CD4-positive, alpha-beta memory T cell (primary cell): ENCODE results near the gene MAP2K5. TPM values are rescaled to one million over a fixed set of nuclear protein-coding genes. Genes with fewer than 3 reads are reported as not detected.
A peak's percentile ranks its signal among the peaks of the same experiment; 100 is the strongest.

ENCODE experiments used
- CTCF ChIA-PET: fragments of 350-600 bp; sonication (Branson Sonifier 250); formaldehyde crosslinking; loops from one replicate; lab custom pipeline; 2021; ENCODE audit warnings: inconsistent platforms; ENCODE audit not compliant: partially characterized antibody; lab: Charles Lee
- POLR2A ChIA-PET: fragments of 350-600 bp; sonication (Branson Sonifier 250); formaldehyde crosslinking; loops from one replicate; lab custom pipeline; 2021; ENCODE audit not compliant: partially characterized antibody; lab: Charles Lee
- DNase-seq, 5 donors: peaks; one replicate each; pipeline versions ENCODE4 v3.0.0 to v3.0.0-alpha.2; 2020 to 2022; ENCODE audit warnings: mixed read lengths in 1 of 5
- H3K27ac ChIP-seq: one replicate; pipeline ENCODE4 v1.7.0; 2013; ENCODE audit warnings: low read depth, low read length
- H3K27me3 ChIP-seq: 2 replicates; pipeline ENCODE4 v1.7.0; 2013; ENCODE audit warnings: mild to moderate bottlenecking, low read length, moderate library complexity; ENCODE audit not compliant: insufficient read depth
- H3K36me3 ChIP-seq: 2 replicates; pipeline ENCODE4 v1.7.0; 2013; ENCODE audit warnings: mild to moderate bottlenecking, low read length, moderate library complexity; ENCODE audit not compliant: insufficient read depth
- H3K4me1 ChIP-seq: 2 replicates; pipeline ENCODE4 v1.7.0; 2013; ENCODE audit warnings: mild to moderate bottlenecking, low read length, moderate library complexity; ENCODE audit not compliant: insufficient read depth
- H3K4me3 ChIP-seq, 2 donors: one replicate each; pipeline ENCODE4 v1.7.0; 2013; ENCODE audit warnings: low read length in 2 of 2, mild to moderate bottlenecking in 1 of 2
- H3K9me3 ChIP-seq, 2 donors: one replicate each; pipeline ENCODE4 v1.7.0; 2013; ENCODE audit warnings: low read length in 2 of 2, control low read depth in 1 of 2; ENCODE audit not compliant: control insufficient read depth in 1 of 2
- H3K27ac Mint-ChIP-seq, 7 donors: one replicate each; pipeline ENCODE4 v1.8.0; 2020 to 2021; ENCODE audit warnings: mixed read lengths in 7 of 7, mild to moderate bottlenecking in 6 of 7, inconsistent platforms in 3 of 7, moderate library complexity in 3 of 7
- H3K27me3 Mint-ChIP-seq, 2 donors: one replicate each; pipeline ENCODE4 v1.8.0; 2020 to 2021; ENCODE audit warnings: mixed read lengths in 2 of 2
- H3K36me3 Mint-ChIP-seq, 2 donors: one replicate each; pipeline ENCODE4 v1.8.0; 2020 to 2021; ENCODE audit warnings: mixed read lengths in 2 of 2, inconsistent platforms in 1 of 2, mild to moderate bottlenecking in 1 of 2
- H3K4me1 Mint-ChIP-seq, 4 donors: one replicate each; pipeline ENCODE4 v1.8.0; 2020 to 2021; ENCODE audit warnings: mixed read lengths in 4 of 4, mild to moderate bottlenecking in 1 of 4
- H3K4me3 Mint-ChIP-seq, 8 donors: one replicate each; pipeline ENCODE4 v1.8.0; 2020 to 2021; ENCODE audit warnings: mixed read lengths in 8 of 8, mild to moderate bottlenecking in 7 of 8, moderate library complexity in 6 of 8, inconsistent platforms in 3 of 8
- H3K9me3 Mint-ChIP-seq, 8 donors: one replicate each; pipeline ENCODE4 v1.8.0; 2020 to 2021; ENCODE audit warnings: mixed read lengths in 8 of 8, mild to moderate bottlenecking in 5 of 8, inconsistent platforms in 3 of 8, moderate library complexity in 1 of 8
- intact Hi-C: fragments of 100-400 bp; cut with micrococcal nuclease; formaldehyde crosslinking; loops from one replicate; pipeline ENCODE4 v1.15.1; 2023
- polyA plus RNA-seq, 2 donors: library from polyadenylated mRNA; unstranded; fragments of 300-500 nt; fragmentation: Illumina TruSeq; gene quantifications; one replicate each; pipeline ENCODE4 v1.2.3, GENCODE V29; 2021
- total RNA-seq, 2 experiments: library from RNA; stranded (reverse); gene quantifications; one replicate each; pipeline ENCODE4 v1.2.3, GENCODE V29; 2021

MAP2K5 gene
- total and polyA plus RNA-seq, 4 experiments from 2014 or later = 15.2 to 31.4 (median 24.9) TPM

DNA sequence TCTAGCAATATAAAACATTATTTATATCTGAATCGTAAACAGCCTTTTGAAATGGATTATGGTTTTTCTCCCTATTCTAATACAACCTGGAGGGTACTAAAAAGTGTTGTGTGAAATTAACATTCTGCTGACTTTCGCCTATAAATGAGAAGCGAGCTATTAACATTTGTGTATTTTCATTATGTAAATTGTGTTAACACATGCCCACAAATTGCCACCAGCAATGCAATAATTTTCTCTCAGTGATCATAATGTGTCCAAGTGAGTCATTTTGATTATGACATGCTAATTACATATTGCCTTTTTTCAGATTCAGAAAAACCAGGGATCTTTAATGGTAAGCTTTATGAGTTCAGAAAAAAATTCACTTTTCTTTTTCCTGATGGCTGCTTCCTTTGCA, 205.4 kb downstream of the MAP2K5 start:
- Histone ChIP-seq H3K4me3 (no peak overlapping the region), H3K27me3 (no peaks in the 10 kb centered on the region), H3K36me3 (no peaks in the 10 kb centered on the region), H3K27ac (no peak overlapping the region), H3K9me3 (no peaks in the 10 kb centered on the region), H3K4me1 (peaks cover 27% of the 10 kb centered on the region)
- Mint-ChIP-seq H3K4me3 (no peak overlapping the region), H3K27ac (no peak overlapping the region), H3K9me3 (peaks cover 0 to 2% (median 0%) of the 10 kb centered on the region in 8 donors), H3K27me3 (no peaks in the 10 kb centered on the region), H3K4me1 (peaks cover 24 to 44% (median 35%) of the 10 kb centered on the region in 4 donors), H3K36me3 (peaks cover 4 to 11% of the 10 kb centered on the region in 2 donors)
- CTCF ChIA-PET = interaction anchor here (1.3 kb wide), 1 partner anchor 291 kb away, joined by 4 read pairs; no protein-coding TSS in a partner anchor
- DNase-seq = no peak
- POLR2A ChIA-PET = no interaction called here
- intact Hi-C loops = no loop called here

DNA sequence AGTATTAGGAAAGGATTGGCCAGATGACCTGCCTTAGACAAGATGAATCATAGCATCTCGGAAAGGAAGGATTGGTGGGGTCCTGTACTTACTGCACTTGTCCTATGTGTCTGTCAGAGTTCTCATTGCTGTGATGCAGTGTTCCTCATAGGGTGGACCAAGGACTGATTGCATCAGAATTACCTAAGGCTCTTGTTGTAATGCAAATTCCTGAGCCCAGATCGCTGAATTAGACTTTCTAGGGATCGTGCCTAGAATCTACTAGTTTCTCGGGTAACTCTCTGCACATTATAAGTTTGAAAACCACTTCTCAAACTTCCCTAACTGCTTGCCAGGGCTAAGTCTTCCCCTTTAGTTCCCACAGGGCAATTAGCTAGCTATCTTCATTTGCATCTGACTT, 207.9 kb downstream of the MAP2K5 start:
- H3K4me1 Mint-ChIP-seq = peaks cover 18 to 41% (median 26%) of the 10 kb centered on the region in 4 donors
- Histone ChIP-seq H3K4me1 (peaks cover 22% of the 10 kb centered on the region), H3K27me3 (no peaks in the 10 kb centered on the region), H3K27ac (no peak overlapping the region), H3K9me3 (no peaks in the 10 kb centered on the region), H3K36me3 (no peaks in the 10 kb centered on the region), H3K4me3 (no peak overlapping the region)
- peak overlapping the region in 1 of 7 donors; percentile 51 for H3K27ac Mint-ChIP-seq
- intact Hi-C loops = no loop called here
- H3K9me3 Mint-ChIP-seq = peaks cover 0 to 2% (median 0%) of the 10 kb centered on the region in 8 donors
- H3K36me3 Mint-ChIP-seq = peaks cover 4 to 17% of the 10 kb centered on the region in 2 donors
- no peaks in the 10 kb centered on the region for H3K27me3 Mint-ChIP-seq
- ChIA-PET CTCF (no interaction called here), POLR2A (no interaction called here)
- no peak for DNase-seq
- no peak overlapping the region for H3K4me3 Mint-ChIP-seq

DNA sequence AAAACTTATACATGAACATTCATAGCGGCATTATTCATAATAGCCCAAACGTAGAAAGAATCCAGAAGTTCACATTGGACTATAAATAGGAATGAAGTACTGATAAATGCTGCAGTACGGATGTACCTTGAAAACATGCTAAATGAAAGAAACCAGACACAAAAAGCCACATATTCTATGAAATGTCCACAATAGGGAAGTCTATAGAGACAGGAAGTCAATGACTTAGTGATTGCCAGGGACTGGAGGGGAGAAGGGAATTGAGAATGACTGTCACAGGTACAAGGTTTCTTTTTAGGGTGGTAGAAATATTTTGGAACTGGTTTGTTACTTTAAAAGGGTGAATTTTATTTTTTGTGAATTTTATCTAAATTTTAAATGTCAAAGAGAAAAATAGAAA, 211.4 kb downstream of the MAP2K5 start:
- Histone ChIP-seq H3K36me3 (no peaks in the 10 kb centered on the region), H3K4me3 (no peak overlapping the region), H3K27me3 (no peaks in the 10 kb centered on the region), H3K4me1 (peaks cover 31% of the 10 kb centered on the region), H3K9me3 (no peaks in the 10 kb centered on the region), H3K27ac (no peak overlapping the region)
- Mint-ChIP-seq H3K4me1 (peaks cover 36 to 60% (median 43%) of the 10 kb centered on the region in 4 donors), H3K27ac (no peak overlapping the region), H3K36me3 (peaks cover 4 to 10% of the 10 kb centered on the region in 2 donors), H3K4me3 (no peak overlapping the region), H3K27me3 (no peaks in the 10 kb centered on the region), H3K9me3 (peaks cover 0 to 2% (median 0%) of the 10 kb centered on the region in 8 donors)
- ChIA-PET POLR2A (no interaction called here), CTCF (interaction anchor here (1.6 to 2.0 kb wide), 2 partner anchors 10 to 296 kb away, joined by 4 read pairs; no protein-coding TSS in a partner anchor)
- no peak for DNase-seq
- intact Hi-C loops = no loop called here

DNA sequence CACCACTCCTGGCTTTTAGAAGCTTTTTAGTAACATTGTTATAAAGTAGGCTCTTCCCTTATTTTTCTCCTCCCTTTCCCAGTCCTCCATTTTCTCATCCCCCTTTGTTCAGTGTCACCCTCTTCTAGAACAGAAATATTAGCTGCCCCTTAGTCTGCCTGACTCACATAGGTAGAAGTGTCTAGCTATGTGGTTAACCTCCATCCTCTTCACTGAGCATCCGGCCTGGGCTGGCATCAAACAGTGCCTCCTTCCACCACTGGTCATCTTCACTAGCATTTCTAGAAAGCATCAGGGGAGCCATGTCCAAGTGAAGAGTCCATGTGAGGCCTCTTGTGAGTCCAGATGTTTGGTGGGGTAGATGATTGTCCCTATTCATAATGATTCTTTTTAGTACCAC, 212.8 kb downstream of the MAP2K5 start:
- H3K36me3 ChIP-seq = no peaks in the 10 kb centered on the region
- no peak overlapping the region for H3K27ac ChIP-seq
- ChIA-PET CTCF (interaction anchor here (1.6 kb wide), 1 partner anchor 11 kb away, joined by 4 read pairs; no protein-coding TSS in a partner anchor), POLR2A (interaction anchor here (0.9 kb wide), 1 partner anchor 9 kb away, joined by 3 read pairs; no protein-coding TSS in a partner anchor)
- no peaks in the 10 kb centered on the region for H3K9me3 ChIP-seq
- intact Hi-C loops = no loop called here
- H3K4me3 ChIP-seq = no peak overlapping the region
- Mint-ChIP-seq H3K9me3 (peaks cover 0 to 2% (median 0%) of the 10 kb centered on the region in 8 donors), H3K27me3 (no peaks in the 10 kb centered on the region), H3K4me3 (peak overlapping the region in 2 of 8 donors; percentile 1 to 11), H3K4me1 (peaks cover 36 to 67% (median 50%) of the 10 kb centered on the region in 4 donors), H3K27ac (peak overlapping the region in 4 of 7 donors; percentile 6 to 62 (median 36)), H3K36me3 (peaks cover 4 to 10% of the 10 kb centered on the region in 2 donors)
- peaks cover 42% of the 10 kb centered on the region for H3K4me1 ChIP-seq
- no peaks in the 10 kb centered on the region for H3K27me3 ChIP-seq
- DNase-seq = no peak

DNA sequence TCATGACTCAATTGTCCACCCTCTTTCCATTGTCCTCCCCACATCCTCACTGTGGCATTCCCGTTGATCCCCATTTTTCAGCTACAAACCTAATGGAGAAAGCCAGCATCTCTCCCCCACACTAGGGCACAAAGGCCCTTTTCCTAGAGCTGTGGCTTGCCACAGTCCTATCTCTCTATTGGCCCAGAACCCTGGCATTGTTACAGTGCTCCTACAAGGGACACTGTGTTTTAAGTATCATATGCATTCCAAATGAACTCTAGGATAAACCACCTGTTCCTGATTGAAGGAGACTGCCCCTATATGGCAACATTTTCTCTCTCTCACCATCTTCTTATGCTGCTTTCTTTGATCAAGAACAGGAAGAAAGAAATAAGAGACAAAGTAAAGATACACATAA, 213.4 kb downstream of the MAP2K5 start:
- Mint-ChIP-seq H3K9me3 (no peaks in the 10 kb centered on the region), H3K36me3 (peaks cover under 1 to 7% of the 10 kb centered on the region in 2 donors), H3K27me3 (no peaks in the 10 kb centered on the region), H3K4me1 (peaks cover 36 to 63% (median 50%) of the 10 kb centered on the region in 4 donors), H3K27ac (peak overlapping the region in 6 of 7 donors; percentile 1 to 71 (median 53)), H3K4me3 (peak overlapping the region in 2 of 8 donors; percentile 20 to 33)
- no peaks in the 10 kb centered on the region for H3K9me3 ChIP-seq
- ChIA-PET CTCF (no interaction called here), POLR2A (interaction anchor here (0.6 to 0.9 kb wide), 2 partner anchors 9 to 14 kb away, joined by 3 to 4 read pairs; no protein-coding TSS in a partner anchor)
- DNase-seq = no peak
- no peak overlapping the region for H3K27ac ChIP-seq
- no peaks in the 10 kb centered on the region for H3K27me3 ChIP-seq
- intact Hi-C loops = no loop called here
- H3K4me3 ChIP-seq = no peak overlapping the region
- no peaks in the 10 kb centered on the region for H3K36me3 ChIP-seq
- peaks cover 42% of the 10 kb centered on the region for H3K4me1 ChIP-seq

DNA sequence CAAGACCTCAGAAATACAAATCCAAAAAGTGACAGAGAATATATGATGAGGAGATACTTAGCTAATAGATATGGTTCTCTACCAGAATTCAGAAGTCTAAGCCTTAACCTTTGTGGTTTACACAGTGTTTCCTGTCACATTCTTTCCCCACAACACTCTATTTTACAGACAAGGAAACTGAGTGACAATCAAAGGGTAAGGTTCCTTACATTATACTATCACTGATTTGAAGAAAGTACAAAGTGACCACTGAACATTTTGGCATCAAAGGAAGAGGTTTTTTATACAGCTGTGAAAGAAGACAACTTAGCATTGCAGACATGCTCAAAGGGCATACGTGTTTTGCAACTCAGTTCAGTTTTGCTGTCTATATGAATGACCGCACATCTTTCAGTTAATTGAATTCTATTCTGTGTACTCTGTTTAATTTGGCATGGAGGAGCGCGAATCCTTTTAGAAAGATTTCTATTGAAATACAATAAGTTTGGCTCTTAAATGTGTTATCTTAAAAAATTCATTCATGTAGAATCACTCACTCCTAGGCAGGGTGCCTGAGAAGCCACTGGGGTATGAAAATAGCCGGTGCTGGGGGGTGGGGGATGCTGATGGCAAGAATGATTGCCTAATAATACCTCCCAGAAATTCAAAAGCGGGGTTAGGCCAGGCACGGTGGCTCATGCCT, 216.3 kb downstream of the MAP2K5 start:
- Histone ChIP-seq H3K4me3 (no peak overlapping the region), H3K4me1 (peaks cover 61% of the 10 kb centered on the region), H3K27me3 (no peaks in the 10 kb centered on the region), H3K9me3 (no peaks in the 10 kb centered on the region), H3K36me3 (no peaks in the 10 kb centered on the region), H3K27ac (no peak overlapping the region)
- DNase-seq = peak in 4 of 5 donors; percentile 31 to 58 (median 40)
- ChIA-PET CTCF (no interaction called here), POLR2A (interaction anchor here (1.0 to 1.3 kb wide), 3 partner anchors 12 to 217 kb away, joined by 3 read pairs; partner anchors contain the start of gene MAP2K5)
- Mint-ChIP-seq H3K27ac (peak overlapping the region; percentile 4 to 76 (median 37)), H3K4me1 (peaks cover 53 to 82% (median 63%) of the 10 kb centered on the region in 4 donors), H3K4me3 (peak overlapping the region in 7 of 8 donors; percentile 33 to 77 (median 56)), H3K36me3 (peaks cover 0 to 13% of the 10 kb centered on the region in 2 donors), H3K27me3 (no peaks in the 10 kb centered on the region), H3K9me3 (no peaks in the 10 kb centered on the region)
- intact Hi-C loops = no loop called here

DNA sequence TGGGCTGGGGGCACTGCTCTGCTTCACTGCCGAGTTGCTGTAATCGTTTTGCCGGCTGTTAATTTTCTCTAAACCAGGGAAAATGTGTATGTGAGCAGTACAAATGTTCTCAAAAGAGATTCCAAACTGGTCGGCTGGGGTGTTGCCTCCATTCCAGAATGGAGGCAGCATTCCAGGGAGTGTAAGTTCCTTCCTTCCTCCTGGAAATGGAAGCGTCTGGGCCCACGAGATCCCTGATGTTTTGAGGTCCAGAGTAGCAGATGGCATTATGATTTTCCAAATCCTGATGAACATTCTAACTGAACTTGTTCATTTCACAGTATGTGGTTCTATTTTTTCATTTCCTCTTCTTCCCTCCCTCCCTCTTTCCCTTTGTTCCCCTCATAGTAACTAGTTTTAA, 218.4 kb downstream of the MAP2K5 start:
- Mint-ChIP-seq H3K36me3 (peaks cover 2 to 20% of the 10 kb centered on the region in 2 donors), H3K27ac (no peak overlapping the region), H3K4me1 (peaks cover 41 to 61% (median 48%) of the 10 kb centered on the region in 4 donors), H3K9me3 (no peaks in the 10 kb centered on the region), H3K4me3 (peak overlapping the region in 1 of 8 donors; percentile 53), H3K27me3 (no peaks in the 10 kb centered on the region)
- H3K9me3 ChIP-seq = no peaks in the 10 kb centered on the region
- ChIA-PET POLR2A (no interaction called here), CTCF (interaction anchor here (1.1 kb wide), 1 partner anchor 75 kb away, joined by 4 read pairs; no protein-coding TSS in a partner anchor)
- H3K36me3 ChIP-seq = no peaks in the 10 kb centered on the region
- DNase-seq = no peak
- peaks cover 51% of the 10 kb centered on the region for H3K4me1 ChIP-seq
- no peak overlapping the region for H3K4me3 ChIP-seq
- H3K27me3 ChIP-seq = no peaks in the 10 kb centered on the region
- intact Hi-C loops = no loop called here
- no peak overlapping the region for H3K27ac ChIP-seq
